ENCODE results near the gene CD8B2.

The CD8B2 gene

GRCh38 chr2:106547164-106547903 lies 60.2 kb downstream of the CD8B2 start:
- H3K36me3 Mint-ChIP-seq (ENCODE audit: low read depth): no peaks in the 10 kb centered on the region
- peaks cover 13% of the 10 kb centered on the region for H3K27me3 Mint-ChIP-seq (ENCODE audit: low read depth)
- H3K4me3 Mint-ChIP-seq: peak overlapping the region in 2 of 3 experiments; percentile 31 to 47
- TF ChIP-seq, protein P1, sequence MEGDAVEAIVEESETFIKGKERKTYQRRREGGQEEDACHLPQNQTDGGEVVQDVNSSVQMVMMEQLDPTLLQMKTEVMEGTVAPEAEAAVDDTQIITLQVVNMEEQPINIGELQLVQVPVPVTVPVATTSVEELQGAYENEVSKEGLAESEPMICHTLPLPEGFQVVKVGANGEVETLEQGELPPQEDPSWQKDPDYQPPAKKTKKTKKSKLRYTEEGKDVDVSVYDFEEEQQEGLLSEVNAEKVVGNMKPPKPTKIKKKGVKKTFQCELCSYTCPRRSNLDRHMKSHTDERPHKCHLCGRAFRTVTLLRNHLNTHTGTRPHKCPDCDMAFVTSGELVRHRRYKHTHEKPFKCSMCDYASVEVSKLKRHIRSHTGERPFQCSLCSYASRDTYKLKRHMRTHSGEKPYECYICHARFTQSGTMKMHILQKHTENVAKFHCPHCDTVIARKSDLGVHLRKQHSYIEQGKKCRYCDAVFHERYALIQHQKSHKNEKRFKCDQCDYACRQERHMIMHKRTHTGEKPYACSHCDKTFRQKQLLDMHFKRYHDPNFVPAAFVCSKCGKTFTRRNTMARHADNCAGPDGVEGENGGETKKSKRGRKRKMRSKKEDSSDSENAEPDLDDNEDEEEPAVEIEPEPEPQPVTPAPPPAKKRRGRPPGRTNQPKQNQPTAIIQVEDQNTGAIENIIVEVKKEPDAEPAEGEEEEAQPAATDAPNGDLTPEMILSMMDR (IDR thresholded peaks at IDR 0.05; ENCODE audit: unreplicated experiment in 3 of 3): no peak
- H3K9me3 Mint-ChIP-seq: no peaks in the 10 kb centered on the region
- H3K4me1 Mint-ChIP-seq: peaks cover 29% of the 10 kb centered on the region
- peak overlapping the region; percentile 5 to 95 (median 90) for H3K27ac Mint-ChIP-seq

- H3K27ac Mint-ChIP-seq: peak overlapping the region in 1 of 3 experiments; percentile 82
- H3K4me3 Mint-ChIP-seq: no peak overlapping the region
- TF ChIP-seq, protein P1 (IDR thresholded peaks at IDR 0.05; ENCODE audit: unreplicated experiment in 3 of 3): no peak
- H3K27me3 Mint-ChIP-seq (ENCODE audit: low read depth): peaks cover 9% of the 10 kb centered on the region
- no peaks in the 10 kb centered on the region for H3K36me3 Mint-ChIP-seq (ENCODE audit: low read depth)
- peaks cover 31% of the 10 kb centered on the region for H3K4me1 Mint-ChIP-seq
- H3K9me3 Mint-ChIP-seq: peaks cover 6% of the 10 kb centered on the region
Observed at GRCh38 chr2:106551417-106552130, 64.4 kb downstream of the CD8B2 start.

GRCh38 chr2:106552921-106553320 lies 65.8 kb downstream of the CD8B2 start:
- Mint-ChIP-seq H3K4me1 (peaks cover 17% of the 10 kb centered on the region), H3K27ac (peak overlapping the region; percentile 5 to 52 (median 17)), H3K9me3 (peaks cover 13% of the 10 kb centered on the region), H3K4me3 (no peak overlapping the region), H3K27me3 (ENCODE audit: low read depth) (peaks cover 9% of the 10 kb centered on the region), H3K36me3 (ENCODE audit: low read depth) (peaks cover 4% of the 10 kb centered on the region)
- TF ChIP-seq, protein P1 (IDR thresholded peaks at IDR 0.05; ENCODE audit: unreplicated experiment in 3 of 3): no peak

- peaks cover 13% of the 10 kb centered on the region for H3K4me1 Mint-ChIP-seq
- TF ChIP-seq, protein P1 (IDR thresholded peaks at IDR 0.05; ENCODE audit: unreplicated experiment in 3 of 3): no peak
- no peak overlapping the region for H3K4me3 Mint-ChIP-seq
- H3K36me3 Mint-ChIP-seq (ENCODE audit: low read depth): peaks cover 4% of the 10 kb centered on the region
- H3K27me3 Mint-ChIP-seq (ENCODE audit: low read depth): peaks cover 9% of the 10 kb centered on the region
- peaks cover 17% of the 10 kb centered on the region for H3K9me3 Mint-ChIP-seq
- H3K27ac Mint-ChIP-seq: peak overlapping the region; percentile 5 to 52 (median 17)
Observed at GRCh38 chr2:106553321-106553720, 66.2 kb downstream of the CD8B2 start.

DNA sequence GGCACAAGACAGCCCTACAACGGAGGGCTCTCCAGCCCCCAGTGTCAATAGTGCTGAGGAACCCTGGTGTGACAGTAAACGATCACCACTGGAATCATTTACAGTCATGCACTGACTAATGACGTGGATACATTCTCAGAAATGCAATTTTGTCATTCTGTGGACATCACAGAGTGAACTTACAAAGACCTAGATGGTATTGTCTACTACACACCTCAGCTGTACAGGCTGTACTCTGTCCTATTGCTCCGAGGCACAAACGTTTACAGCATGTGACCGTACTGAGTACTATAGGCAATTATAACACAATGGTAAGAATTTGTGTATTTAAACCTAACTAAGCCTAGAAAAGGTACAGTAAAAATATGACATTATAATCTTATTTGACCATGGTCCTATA lies 67.2 kb downstream of the CD8B2 start:
- Mint-ChIP-seq H3K4me1 (peaks cover 12% of the 10 kb centered on the region), H3K36me3 (ENCODE audit: low read depth) (peaks cover 4% of the 10 kb centered on the region), H3K27me3 (ENCODE audit: low read depth) (peaks cover 9% of the 10 kb centered on the region), H3K4me3 (no peak overlapping the region), H3K27ac (no peak overlapping the region), H3K9me3 (peaks cover 17% of the 10 kb centered on the region)
- TF ChIP-seq, protein P1 (IDR thresholded peaks at IDR 0.05; ENCODE audit: unreplicated experiment in 3 of 3): no peak
